ENCODE data around the gene YWHAG.
"Not testable (repeated sequence)": the region's sequence is repeated elsewhere in the genome, so short reads cannot be mapped to it uniquely, and the experiment has no call there.

Gene YWHAG

DNA sequence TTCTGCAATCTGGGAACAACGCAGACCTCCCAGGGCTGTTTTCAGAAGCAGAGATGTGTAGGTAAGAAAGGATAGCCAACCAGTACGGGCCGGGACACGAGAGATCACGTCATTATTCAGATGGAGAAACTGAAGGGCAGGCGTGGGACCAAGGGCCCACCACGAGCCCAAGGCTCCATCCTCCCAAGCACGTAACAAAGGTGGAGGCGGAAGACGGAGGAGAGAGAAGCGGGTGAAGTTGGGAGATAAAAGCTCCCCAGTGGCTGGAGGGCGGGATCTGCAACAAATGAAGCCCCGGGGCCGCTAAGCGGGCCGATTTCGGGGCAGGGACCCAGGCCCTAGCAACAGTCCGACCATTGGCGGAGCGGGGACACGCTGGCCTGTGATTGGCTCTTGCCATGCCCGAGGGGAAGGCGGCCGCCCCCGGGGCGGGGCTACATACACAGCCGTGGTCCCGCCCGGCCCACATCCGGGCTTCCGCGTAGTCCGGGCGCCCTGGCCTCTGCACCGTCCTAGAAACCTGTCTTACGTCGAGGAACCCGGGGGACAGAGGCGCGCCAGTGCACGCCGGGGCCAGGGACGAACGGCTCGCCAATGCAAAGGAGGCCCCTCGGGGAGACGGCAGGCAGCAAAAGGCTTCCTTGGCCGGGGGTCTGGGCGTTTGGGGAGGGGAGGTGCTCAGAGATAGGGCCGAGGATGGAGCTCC is 40.9 kb downstream of the YWHAG start:
- DNase-seq: peak; percentile 92 to 97

DNA sequence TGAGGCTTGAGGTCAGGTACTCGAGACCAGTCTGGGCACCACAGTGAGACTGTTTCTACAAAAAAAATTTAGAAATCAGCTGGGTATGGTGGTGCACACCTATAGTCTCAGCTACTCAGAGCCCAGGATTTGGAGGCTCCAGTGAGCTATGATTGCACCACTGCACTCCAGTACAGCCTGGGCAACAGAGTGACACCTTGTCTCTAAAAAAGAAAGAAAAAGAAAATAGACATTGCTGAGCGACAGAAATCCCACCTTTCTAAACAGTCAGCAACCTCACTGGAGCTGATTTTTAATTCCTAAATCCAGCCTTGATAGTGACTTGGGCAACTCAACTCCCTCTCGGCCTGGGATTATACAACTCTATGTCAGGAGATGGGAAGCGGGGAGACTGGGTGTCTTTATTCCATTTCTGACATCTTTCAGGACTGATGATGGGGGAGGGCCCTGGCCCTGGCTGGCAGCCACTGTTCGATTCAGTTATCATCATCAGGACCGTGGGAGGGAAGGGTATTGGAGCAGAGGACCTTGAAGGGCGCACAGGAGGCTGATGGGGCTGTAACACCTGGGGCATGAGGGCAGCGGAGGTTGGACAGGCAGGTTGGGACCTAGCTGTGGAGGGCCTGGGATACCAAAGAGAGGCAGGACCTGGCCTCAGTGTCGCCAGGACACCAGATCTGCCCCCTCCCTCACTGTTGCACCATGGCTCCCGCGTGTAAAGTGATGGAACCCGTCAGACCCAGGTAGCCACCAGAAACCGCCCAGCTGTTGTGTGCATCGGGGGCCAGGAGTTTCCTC is 41.6 kb downstream of the YWHAG start:
- DNase-seq: peak in 1 of 2 experiments; percentile 65

DNA sequence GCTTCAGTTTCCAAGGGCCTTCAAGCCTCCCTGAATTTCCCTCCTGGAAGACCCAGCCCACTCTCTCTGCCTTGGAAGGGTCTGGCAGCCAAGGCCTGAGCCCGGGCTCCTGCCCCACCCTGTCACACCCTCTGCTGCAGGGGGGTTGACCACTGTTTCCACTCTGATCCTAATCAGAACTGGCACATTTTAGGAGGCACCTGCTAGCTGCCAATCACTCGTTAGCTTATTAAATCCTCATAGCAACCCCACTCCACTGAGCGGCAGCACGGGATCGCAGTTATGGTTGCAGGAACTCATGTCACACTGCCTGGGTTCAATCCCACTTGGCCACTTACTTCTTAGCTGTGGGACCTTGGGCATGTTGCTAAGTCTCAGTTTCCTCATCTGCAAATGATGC is 43.4 kb downstream of the YWHAG start:
- DNase-seq: peak; percentile 23 to 82

DNA sequence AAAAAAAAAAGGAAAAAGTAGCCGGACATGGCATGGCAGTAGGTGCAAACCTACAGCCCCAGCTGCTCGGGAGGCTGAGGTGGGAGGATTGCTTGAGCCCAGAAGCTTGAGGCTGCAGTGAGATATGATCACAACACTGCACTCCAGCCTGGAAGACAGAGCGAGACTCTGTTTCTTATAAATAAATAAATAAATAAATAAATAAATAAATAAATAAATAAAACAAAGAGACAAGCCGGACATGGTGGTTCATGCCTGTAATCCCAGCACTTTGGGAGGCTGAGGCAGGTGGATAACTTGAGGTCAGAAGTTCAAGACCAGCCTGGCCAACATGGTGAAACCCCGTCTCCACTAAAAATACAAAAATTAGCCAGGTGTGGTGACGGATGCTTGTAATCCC is 44.1 kb downstream of the YWHAG start:
- not testable (repeated sequence) for DNase-seq

DNA sequence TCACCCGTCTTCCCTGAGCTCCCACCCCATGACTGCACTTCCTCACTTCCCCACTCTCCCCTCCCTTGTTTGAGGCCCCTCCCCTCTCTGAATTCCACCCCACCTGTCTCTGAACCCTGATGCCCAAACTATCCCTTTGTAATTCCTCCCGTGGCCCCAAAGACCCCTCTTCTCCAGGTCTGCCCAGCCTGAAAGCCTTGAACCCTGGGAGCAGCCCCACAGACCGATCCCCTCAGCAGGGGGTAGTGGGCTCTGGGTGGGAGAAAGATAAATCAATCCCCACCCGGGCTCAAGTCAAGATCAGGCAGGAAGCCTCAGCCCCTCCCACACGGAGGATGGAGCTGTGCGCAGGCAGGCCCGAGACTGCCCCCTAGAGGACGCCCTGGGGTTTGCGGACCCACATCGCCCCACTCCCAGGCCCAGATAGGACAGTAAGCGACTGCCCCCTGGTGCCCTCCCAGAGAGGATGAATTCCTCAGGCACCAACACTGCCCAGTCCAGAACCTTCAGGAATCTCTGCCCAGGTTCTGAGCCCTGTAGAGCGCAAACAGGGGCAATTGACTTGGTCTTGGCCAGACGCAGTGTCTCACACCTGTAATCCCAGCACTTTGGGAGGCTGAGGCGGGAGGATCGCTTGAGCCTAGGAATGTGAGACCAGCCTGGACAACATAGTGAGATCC is 44.6 kb downstream of the YWHAG start:
- peak; percentile 65 to 88 for DNase-seq

DNA sequence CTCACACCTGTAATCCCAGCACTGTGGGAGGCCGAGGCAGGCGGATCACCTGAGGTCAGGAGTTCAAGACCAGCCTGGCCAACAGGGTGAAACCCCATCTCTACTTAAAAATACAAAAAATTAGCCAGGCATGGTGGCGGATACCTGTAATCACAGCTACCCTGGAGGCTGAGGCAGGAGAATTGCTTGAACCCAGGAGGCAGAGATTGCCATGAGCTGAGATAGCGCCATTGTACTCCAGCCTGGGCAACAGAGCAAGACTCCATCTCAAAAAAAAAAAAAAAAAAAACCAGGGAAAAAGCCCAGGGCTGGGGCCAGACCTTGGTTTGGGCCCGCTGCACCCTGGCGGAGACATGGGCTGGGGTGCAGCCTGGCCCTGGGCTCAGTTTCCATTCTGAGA is 47.0 kb downstream of the YWHAG start:
- DNase-seq: not testable (repeated sequence)

DNA sequence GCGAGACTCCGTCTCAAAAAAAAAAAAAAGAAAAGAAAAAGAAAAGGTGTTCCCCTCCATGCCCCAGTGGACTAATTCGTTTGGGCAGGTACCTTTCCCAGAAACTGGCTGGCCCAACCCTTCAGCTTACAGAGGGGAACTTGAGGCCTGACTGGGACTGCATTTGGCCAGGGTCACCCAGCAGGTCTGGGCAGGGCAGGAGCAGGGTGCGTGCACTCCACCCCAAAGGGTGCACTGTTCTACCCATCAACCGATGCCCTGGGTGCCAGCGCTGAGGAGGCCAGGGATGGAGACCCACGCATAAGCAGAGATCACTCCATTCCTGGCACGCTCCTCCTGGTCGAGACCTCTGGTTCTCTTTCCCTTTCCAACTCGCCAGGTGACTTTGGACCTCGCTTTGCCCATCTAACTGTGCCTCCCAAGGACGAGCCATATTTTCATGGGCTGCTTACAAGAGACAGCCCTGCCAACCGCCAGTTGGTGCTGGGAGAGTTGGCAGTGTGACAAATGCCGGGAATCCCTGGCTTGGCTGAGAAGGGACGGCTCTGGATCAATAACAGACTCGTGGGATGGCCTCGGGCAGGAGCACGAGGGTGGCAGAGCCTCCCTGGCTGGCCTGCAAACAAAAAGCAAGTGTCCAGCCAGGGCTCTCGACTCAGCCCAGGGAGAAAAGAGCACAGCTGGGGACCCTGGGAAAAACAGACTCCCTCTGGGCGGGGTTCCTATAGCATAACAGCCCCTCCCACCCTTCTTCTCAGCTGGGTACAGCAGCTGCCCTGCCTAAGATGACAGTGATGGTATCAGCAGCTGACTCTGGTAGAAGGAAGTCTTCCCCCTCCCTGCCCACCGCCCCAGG is 48.5 kb downstream of the YWHAG start:
- DNase-seq: peak; percentile 80 to 86

DNA sequence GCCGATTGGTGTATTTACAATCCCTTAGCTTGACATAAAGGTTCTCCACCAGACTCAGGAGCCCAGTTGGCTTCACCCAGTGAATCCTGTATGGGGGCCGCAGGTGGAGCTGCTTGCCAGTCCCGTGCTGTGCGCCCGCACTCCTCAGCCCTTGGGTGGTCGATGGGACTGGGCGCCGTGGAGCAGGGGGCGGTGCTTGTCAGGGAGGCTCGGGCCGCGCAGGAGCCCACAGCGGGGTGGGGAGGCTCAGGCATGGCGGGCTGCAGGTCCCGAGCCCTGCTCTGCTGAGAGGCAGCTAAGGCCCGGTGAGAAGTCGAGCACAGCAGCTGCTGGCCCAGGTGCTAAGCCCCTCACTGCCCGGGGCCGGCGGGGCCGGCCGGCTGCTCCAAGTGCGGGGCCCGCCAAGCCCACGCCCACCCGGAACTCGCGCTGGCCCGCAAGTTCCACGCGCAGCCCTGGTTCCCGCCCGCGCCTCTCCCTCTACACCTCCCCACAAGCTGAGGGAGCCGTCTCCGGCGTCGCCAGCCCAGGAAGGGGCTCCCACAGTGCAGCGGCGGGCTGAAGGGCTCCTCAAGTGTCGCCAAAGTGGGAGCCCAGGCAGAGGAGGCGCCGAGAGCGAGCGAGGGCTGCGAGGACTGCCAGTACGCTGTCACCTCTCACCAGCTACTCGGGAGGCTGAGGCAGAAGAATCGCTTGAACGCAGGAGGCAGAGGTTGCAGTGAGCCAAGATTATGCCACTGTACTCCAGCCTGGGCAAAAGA is 49.3 kb downstream of the YWHAG start:
- DNase-seq: not testable (repeated sequence)

DNA sequence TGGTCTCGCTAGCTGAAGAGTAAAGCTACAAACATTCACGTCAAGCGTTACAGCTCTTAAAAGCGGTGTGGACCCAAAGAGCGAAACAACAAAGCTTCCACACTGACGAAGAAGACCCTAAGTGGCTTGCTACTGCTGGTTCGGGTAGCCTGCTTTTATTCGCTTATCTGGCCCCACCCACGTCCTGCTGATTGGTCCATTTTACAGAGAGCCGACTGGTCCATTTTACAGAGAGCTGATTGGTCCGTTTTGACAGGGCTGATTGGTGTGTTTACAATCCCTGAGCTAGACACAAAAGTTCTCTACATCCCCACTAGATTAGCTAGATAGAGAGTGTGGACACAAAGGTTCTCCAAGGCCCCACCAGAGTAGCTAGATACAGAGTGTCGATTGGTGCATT is 49.9 kb downstream of the YWHAG start:
- not testable (repeated sequence) for DNase-seq

DNA sequence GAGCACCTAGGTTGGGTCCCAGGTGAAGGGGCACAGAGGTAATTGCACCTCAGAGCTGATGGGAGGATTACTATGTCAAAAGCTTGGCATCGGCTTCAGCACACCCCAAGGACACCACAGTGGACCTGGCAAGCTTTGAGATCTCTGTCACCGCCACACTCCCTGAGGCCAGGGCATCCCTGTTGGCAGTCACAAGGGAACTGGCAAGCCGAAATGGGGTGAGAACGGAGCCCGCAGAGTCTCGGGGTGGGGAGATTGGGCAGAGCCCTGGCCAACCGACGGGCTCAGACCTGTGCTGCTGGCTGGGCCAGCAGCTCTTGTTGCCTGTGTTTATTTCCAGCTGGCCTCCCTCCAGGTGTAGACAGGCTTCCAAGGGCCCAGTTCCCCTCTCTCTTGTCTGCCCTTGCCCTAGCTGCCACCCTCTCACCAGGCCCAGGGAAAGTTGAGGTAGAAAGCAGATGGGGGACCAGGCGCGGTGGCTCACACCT is 53.9 kb downstream of the YWHAG start:
- DNase-seq: no peak

DNA sequence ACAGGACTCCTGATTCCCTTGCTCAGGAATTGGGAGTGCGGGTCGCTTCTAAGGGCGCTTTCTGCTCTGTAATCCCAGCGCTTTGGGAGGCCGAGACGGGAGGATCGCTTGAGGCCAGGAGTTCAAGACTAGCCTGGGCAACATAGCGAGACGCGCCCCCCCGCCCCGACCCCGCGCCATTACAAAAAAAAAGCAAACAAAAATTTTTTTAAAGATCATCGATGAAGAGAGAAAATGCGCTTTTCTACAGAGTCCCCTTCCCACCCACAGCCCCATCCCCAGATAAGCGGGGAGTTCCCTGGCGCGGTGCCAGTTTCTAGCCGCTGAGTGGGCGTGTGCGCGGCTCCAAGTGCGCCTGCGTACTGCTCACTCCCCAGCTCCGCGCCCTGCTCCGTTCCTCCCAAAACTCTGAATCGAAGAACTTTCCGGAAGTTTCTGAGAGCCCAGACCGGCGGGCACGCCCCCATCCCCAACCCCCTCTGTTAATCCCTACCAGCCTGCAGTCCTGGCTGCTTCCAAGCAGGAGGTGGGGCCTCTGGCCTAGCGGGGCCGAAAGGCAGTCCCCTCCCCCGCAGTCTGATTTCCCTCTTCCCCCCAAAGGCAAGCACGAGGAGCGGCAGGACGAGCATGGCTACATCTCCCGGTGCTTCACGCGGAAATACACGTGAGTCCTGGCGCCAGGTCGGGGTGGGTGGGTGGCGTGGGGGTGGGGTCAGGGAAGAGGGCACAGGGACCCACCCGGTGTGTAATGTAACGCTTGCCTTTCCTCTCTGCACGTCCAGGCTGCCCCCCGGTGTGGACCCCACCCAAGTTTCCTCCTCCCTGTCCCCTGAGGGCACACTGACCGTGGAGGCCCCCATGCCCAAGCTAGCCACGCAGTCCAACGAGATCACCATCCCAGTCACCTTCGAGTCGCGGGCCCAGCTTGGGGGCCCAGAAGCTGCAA is 55.3 kb downstream of the YWHAG start:
- peak; percentile 63 to 67 for DNase-seq

DNA sequence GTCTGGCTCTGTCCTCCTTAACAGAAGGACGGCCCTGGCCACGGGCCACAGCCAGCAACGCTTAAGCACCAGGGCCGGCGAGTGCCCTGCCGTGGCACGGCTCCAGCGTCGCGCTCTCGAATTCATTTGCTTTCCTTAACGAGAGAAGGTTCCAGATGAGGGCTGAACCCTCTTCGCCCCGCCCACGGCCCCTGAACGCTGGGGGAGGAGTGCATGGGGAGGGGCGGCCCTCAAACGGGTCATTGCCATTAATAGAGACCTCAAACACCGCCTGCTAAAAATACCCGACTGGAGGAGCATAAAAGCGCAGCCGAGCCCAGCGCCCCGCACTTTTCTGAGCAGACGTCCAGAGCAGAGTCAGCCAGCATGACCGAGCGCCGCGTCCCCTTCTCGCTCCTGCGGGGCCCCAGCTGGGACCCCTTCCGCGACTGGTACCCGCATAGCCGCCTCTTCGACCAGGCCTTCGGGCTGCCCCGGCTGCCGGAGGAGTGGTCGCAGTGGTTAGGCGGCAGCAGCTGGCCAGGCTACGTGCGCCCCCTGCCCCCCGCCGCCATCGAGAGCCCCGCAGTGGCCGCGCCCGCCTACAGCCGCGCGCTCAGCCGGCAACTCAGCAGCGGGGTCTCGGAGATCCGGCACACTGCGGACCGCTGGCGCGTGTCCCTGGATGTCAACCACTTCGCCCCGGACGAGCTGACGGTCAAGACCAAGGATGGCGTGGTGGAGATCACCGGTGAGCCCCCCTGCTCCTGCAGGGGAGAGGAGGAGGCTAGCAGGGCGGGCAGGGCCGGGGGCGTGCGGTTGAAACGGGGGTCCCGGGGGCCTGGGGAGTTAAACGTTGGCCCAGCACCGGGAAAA is 56.2 kb downstream of the YWHAG start, which contains the start of gene HSPB1:
TSS of gene HSPB1 (plus strand) at position 327 of the 855 bp plus-strand sequence. CDS start at position 367, 40 bp downstream.
- DNase-seq: peak; percentile 74 to 82

DNA sequence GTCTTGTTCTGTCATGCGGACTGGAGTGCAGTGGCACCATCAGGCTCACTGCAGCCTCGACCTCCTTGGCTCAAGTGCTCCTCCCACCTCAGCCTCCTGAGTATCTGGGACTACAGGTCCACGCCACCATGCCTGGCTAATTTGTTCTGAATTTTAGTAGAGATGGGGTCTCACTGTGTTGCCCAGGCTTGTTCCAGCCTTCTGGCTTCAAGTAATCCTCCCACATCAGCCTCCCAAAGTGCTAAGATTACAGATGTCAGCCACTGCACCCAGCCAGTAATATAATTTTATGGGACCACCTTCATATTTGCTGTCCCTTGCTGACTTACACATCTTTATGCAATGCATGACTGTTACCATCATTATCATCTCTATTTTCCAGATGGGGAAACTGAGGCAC is 57.8 kb downstream of the YWHAG start:
- DNase-seq: no peak

DNA sequence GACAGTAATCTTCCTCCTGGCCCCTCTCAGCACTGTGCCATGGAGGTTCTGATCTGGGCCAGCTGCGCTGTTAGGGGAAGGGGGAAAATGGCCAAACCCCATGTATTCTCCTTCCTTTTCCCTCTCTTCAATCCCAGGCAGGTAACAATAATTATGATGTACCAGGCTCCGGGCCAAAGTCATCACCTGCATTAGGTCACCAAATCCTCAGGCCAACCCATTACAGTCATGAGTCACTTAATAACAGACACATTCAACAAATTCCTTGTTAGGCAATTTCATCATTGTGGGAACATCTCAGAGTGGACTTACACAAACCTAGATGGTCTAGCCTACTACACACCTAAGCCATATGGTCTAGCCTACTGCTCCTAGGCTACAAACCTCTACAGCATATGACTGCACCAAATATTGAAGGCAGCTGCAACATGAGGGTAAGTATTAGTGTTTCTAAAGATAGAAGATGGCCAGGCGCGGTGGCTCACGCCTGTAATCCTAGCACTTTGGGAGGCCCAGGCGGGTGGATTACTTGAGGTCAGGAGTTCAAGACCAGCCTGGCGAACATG is 58.5 kb downstream of the YWHAG start:
- DNase-seq: no peak

DNA sequence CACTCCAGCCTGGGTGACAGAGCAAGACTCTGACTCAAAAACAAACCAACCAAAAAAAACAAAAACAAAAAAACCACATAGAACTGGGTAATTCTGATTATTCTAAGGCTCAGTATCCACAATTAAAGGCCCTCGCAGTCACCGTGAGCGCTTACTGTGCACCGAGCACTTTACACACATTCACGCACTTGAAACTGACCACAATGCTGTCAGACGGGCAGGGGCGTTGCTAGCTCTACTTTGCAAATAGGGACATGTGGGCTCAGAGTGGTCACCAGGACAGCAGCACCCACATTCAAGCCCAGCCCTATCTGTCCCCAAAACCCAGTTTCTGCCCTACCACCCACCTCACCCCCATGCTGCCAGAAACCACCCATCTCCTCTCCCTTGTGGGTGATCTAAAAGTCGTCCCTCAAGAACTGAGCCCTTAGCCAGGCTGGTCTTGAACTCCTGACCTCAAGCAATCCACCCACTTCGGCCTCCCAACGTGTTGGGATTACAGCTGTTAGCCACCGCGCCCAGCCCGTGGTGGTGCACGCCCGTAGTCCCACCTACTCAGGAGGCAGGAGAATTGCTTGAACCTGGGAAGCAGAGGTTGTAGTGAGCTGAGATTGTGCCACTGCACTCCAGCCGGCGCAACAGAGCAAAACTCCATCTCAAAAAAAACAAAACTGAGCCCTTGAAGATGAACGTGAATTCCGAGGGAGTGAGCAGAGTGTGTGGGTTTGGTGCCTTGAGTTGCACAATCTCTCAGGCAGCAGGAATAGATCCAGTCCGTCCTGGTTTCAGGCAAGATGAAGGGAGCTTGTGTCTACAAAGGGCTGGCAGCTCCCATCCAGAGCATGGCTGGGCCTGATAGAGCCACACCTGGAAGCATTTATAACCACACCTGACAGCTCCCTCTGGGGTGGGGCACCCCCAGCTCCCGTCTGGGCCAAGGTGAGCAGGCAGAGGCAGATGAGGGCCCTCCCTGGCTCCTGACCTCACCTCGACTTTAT is 61.7 kb downstream of the YWHAG start:
- no peak for DNase-seq

DNA sequence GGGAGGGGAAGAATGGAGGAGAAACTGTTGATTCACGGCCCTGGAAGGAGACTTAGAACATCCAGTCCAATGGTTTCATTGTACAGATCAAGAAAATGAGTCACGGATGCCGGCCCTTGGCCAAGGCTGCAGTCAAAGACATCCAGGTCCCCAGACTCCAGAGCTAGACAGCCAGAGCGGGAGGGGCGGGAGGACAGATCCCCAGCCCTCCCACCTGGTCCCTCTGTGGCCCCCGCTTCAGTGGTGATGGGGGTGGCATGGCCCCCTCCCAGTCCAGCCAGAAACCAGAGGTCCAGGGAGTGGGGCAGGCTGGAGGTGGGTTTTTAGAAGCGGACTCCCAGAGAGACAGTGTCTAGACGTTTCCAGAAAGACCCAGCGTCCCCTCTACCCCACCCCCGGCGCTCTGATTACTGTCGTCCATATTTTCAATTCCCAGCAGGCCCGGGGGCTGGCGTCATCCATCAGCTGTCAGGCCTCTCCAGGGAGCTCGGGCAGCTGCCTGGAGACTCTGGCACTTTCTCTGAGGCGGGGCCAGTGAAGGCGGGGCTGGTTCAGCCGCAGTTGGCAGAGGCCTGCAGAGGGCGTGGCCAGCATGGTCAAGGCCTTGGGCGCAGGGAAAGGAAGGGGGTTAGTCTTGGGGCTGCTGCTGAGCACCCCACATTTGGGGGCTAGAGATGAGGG is 64.3 kb downstream of the YWHAG start:
- DNase-seq: peak; percentile 87 to 92

DNA sequence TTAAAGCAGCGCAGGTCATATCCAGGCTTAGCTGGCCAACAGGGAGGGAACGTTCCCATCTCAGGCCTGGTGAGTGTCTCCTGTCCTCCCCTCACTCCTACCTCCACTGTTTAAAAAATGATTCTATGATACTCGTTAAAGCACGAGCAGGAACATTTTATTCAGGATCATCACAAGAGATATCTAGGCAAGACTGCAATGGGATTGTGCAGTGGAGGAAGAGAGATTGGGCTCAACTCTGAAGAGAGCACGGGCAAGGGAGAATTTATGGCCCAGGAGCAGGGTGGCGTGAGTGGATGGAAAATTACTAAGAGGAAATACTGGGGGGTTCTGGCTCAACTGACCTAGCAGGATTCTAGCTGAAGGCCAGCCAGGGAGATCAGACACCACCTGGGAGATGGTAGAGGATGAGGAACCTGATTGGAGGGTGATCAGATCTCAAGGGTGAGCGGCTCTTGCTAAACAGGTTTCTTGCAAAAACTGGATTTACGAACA is 65.3 kb downstream of the YWHAG start:
- DNase-seq: no peak

Measured in NCI-H524 (cell line).